ENCODE data around the gene VWF.
A peak's percentile ranks its signal among the peaks of the same experiment; 100 is the strongest.
"Not testable (repeated sequence)": the region's sequence is repeated elsewhere in the genome, so short reads cannot be mapped to it uniquely, and the experiment has no call there.

The VWF gene

GRCh38 chr12:6145564-6145963 is 21.1 kb upstream of the VWF start:
- DNase-seq (ENCODE audit: low spot score), result no peak

DNA sequence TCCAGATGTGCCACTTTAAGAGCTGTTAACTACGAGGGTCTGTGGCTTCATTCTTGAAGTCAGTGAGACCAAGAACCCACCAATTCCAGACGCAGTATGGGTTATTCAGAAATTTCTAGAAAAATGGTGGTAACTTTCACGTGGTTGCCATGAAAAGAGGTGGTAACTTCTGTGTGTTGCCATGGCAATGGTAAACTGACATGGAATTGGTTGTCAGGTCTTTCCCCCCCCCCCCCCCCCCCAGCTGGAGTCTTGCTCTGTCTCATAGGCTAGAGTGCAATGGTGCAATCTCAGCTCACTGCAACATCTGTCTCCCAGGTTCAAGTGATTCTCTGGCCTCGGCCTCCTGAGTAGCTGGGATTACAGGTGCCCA is 18.8 kb upstream of the VWF start:
- no peak for DNase-seq (ENCODE audit: low spot score)

DNA sequence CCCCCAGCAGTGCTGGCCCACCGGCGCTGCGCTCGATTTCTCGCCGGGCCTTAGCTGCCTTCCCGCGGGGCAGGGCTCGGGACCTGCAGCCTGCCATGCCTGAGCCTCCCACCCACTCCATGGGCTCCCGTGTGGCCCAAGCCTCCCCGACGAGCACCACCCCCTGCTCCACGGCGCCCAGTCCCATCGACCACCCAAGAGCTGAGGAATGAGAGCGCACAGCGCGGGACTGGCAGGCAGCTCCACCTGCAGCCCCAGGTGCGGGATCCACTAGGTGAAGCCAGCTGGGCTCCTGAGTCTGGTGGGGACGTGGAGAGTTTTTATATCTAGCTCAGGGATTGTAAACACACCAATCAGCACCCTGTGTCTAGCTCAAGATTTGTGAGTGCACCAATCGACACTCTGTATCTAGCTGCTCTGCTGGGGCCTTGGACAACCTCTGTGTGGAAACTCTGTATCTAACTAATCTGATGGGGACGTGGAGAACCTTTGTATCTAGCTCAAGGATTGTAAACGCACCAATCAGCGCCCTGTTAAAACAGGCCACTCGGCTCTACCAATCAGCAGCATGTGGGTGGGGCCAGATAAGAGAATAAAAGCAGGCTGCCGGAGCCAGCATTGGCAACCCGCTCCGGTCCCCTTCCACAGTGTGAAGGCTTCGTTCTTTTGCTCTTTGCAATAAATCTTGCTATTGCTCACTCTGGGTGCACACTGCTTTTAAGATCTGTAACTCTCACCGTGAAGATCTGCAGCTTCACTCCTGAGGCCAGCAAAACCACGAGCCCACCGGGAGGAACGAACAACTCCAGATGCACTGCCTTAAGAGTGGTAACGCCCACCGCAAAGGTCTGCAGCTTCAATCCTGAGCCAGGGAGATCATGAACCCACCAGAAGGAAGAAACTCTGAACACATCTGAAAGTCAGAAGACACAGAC is 18.2 kb upstream of the VWF start:
- not testable (repeated sequence) for DNase-seq (ENCODE audit: low spot score)

DNA sequence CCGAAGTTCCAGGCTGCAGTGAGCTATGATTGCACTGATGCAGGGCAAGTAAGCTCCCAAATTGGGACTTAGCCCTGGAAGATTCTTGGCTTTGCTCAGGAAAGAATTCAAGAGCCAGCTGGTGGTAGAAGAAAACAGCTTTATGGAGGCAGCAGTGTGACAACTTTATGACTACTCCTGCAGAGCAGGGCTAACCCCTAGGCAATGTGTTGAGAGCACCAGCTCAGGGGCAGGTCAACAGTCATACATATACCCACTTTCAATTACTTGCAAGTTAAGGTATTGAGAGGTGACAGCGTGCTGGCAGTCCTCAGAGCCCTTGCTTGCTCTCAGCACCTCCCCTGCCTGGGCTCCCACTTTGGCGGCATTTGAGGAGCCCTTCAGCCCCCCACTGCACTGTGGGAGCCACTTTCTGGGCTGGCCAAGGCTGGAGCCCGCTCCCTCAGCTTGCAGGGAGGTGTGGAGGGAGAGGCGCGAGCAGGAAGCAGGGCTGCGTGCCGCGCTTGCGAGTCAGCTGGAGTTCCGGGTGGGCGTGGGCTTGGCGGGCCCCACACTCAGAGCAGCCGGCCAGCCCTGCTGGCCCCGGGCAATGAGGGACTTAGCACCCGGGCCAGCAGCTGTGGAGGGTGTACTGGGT is 17.4 kb upstream of the VWF start:
- not testable (repeated sequence) for DNase-seq (ENCODE audit: low spot score)

DNA sequence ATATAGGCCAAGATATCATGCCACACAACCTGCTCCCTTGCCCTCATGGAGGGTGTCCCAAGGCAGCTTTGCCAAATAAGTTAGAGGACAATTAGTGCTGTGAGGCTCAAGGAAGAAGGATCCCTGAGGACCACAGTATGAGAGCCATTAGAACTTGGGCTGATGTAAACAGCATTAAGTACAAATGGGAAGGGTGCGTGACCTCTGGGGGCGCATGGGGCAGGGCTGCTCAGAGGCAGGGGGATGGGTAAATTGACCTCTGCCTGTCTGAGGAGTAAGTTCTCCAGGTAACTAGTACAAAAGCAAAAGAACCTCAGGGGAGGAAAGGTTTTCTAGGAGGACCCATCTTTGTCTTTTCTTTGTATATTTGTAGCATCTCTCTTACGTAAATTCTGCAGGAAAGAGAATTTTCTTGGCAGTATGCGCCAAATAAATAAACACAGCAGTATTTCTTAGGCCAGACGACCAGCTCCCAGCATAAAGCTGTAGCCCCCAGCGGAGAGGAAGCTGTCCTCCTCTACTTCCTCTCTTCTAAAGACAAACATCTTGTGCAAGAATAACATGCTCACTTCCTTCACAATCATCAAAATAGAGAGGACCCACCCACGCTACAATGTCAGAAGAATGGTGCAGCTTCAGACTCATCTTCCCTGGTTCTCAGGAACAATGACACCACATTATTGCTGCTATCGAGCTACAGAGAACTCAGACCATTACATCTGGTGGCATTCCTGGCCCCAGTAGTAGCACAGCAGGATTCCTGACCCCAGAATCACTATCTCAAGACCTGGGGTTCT is 16.4 kb upstream of the VWF start:
- DNase-seq (ENCODE audit: low spot score), result no peak

DNA sequence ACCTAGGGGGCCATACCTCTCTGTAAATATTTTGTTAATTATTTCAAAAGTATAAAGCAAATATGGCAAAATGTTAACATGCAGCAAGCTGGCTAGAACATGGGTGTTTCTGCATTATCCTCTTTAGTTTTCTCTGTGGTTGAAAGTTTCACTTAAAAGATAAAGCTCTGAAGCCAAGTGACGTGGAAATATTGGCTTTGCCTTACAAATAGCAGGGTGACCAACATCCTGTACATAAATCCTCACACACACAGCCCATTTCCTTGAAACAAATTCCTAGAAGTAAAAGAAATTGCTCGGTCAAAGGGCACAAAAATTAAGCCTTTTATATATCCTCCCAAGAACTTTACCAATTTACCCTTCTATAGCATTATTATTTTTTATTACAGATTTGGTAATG is 10.6 kb upstream of the VWF start:
- DNase-seq (ENCODE audit: low spot score), result peak; percentile 11

DNA sequence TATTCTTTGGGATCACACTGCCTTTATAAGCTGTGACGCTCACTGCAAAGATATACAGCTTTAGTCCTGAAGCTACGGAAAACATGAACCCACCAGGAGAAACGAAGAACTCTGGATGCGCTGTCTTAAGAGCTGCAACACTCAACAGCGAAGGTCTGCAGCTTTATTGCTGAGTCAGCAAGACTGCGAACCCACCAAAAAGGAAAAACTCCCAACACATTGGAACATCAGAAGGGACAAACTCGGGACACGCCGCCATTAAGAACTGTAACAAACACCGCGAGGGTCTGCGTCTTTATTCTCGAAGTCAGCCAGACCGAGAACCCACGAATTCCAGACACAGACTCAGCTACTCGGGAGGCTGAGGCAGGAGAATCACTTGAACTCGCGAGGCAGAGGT is 9.2 kb upstream of the VWF start:
- no peak for DNase-seq (ENCODE audit: low spot score)

- DNase-seq (ENCODE audit: low spot score), result no peak
Measured at GRCh38 chr12:6132496-6132895, 8.0 kb upstream of the VWF start.

GRCh38 chr12:6125310-6125608 is 789 bp upstream of the VWF start:
- peak; percentile 7 for DNase-seq (ENCODE audit: low spot score)

DNA sequence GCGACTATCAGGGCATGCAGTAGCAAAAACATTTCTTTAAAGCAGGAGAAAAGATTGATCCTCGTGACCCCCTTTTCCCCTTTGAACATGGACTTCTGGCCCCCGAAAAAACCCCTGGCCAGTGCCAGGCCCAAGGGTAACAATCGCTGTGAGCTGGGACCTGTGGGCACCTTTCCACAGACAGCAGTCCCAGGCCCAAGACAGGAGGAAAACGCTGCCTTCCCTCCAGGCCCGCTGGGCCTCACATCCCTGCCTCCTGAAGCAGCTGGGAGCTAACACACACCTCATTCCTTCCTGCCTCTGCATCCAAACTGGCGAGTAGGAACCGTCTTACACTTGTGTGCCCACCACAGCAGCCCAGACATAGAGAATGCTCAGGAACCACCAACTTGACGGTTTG is 1.2 kb downstream of the VWF start:
- peak; percentile 4 for DNase-seq (ENCODE audit: low spot score)

GRCh38 chr12:6122201-6122600 is 2.3 kb downstream of the VWF start:
- DNase-seq (ENCODE audit: low spot score), result no peak

- no peak for DNase-seq (ENCODE audit: low spot score)
Measured at GRCh38 chr12:6120796-6121473, 3.5 kb downstream of the VWF start.

DNA sequence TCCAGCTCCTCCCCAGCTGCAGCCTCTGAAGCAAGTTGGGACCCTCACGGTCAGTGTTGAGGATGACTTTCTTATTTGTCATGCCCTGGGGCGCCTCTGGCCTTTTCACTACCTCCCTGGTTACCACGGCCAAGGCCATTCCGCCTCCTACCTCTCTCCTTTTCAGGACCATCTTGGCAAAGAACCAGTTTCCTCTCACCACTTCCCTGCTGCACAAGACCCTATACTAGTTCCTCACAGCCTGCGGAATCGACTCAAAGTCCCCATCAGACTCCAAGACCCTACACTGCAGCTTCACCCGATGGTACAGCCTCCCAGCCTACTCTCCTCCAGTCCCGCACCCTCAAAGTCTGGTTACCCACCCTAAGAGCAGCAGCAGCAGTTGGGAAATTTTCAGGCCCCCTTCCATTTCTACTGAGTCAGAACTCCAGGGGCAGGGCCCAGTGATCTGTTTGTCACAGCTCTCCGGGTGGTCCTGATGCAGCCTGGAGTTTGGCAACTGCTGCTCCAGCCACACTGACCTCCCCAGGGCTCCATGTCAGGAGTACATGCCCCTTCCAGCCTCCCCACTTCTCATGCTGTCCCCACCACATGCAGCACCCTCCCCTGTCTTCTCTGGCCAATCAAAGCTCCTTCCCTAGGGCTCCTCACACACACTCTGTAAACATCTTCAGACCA is 5.4 kb downstream of the VWF start:
- no peak for DNase-seq (ENCODE audit: low spot score)

DNA sequence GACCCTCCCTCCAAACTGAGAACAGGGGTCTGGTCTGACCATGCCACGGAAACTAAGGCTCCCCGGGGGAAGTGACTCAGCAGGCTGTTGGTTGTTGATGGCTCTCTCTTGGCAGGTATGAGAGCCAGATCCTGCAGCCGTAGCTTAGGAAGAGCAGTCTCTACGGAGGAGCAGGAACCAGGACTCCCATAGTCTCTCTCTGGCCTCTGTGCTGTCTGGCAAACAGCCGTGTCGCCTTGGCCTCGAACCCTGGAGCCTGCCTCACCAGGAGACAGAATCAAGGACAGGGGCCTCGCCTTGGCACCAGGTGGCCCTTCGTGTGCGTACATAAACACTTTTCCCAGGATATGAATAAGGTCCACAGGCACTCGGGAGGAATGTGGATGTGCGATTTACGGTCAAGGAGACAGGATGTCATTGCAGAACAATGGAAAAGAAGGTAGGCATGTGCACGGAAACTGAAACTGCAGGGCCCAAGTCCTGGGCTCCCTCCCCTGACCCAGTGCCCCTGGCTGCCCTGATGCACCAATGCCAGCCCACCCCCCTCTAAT is 7.9 kb downstream of the VWF start:
- DNase-seq (ENCODE audit: low spot score), result no peak

GRCh38 chr12:6115389-6115788 is 9.1 kb downstream of the VWF start:
- no peak for DNase-seq (ENCODE audit: low spot score)

DNA sequence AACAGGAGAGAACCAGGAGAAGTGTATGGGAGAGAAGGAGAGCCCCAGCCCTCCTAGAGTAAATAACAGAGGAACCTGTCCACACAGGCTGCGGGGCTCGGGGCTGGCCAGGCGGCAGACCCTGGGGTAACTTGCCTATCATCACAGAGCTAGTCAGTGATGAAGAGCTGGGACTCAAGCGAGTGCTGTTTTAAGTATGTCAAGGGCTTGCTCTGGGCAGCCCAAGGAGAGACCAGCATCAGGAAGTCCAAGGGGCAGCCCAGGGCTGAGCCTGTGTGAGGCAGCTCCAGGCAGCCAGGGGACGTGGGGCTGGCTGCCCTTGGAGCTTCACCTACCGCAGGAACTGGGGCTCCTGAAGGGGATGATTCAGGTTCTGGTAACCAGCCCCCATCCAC is 10.0 kb downstream of the VWF start:
- DNase-seq (ENCODE audit: low spot score), result no peak

GRCh38 chr12:6113691-6114475 is 10.6 kb downstream of the VWF start:
- no peak for DNase-seq (ENCODE audit: low spot score)

GRCh38 chr12:6112004-6112403 is 12.5 kb downstream of the VWF start:
- no peak for DNase-seq (ENCODE audit: low spot score)

DNA sequence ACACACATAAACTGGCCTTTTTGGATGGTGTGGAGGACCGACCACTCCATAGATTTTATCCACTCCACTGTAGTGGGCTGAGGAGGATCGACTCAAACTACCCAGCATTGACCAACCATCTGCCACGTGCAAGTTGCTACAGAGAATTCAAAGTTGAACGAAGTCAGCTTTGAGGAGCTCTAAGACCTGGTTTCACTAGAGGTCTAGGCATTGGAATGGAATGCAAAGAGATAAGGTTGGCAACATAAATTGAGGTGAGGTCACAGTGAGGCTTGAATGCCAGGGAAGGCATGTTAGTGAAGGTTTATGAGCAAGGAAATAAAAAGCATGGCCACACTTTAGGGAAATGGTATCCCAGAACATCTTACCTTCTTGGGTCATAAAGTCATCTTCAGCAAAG is 14.5 kb downstream of the VWF start:
- DNase-seq (ENCODE audit: low spot score), result no peak

- no peak for DNase-seq (ENCODE audit: low spot score)
Measured at GRCh38 chr12:6106218-6106617, 18.3 kb downstream of the VWF start.

- DNase-seq (ENCODE audit: low spot score), result no peak
Measured at GRCh38 chr12:6104842-6105241, 19.6 kb downstream of the VWF start.
